HG03378 (cell line): ENCODE results near the gene C5.

Source experiments
- ATAC-seq: cut with Tn5 transposase; IDR thresholded peaks from one replicate; pipeline ENCODE4 v1.9.1; 2021; ENCODE audit warnings: mild to moderate bottlenecking, moderate library complexity; ENCODE audit not compliant: unreplicated experiment

Gene C5

GRCh38 chr9:120914396-120914795 lies 135.7 kb downstream of the C5 start:
- no peak for ATAC-seq

GRCh38 chr9:120913647-120914264 lies 136.3 kb downstream of the C5 start:
- no peak for ATAC-seq

- no peak for ATAC-seq
Observed at GRCh38 chr9:120912958-120913646, 137.0 kb downstream of the C5 start.

GRCh38 chr9:120911295-120911837 lies 138.7 kb downstream of the C5 start:
- ATAC-seq, result no peak

GRCh38 chr9:120910643-120911042 lies 139.4 kb downstream of the C5 start:
- no peak for ATAC-seq

GRCh38 chr9:120909904-120910303 lies 140.2 kb downstream of the C5 start:
- no peak for ATAC-seq

- no peak for ATAC-seq
Observed at GRCh38 chr9:120905315-120906164, 144.5 kb downstream of the C5 start.

GRCh38 chr9:120904978-120905301 lies 145.1 kb downstream of the C5 start:
- ATAC-seq, result no peak

- ATAC-seq, result no peak
Observed at GRCh38 chr9:120904061-120904977, 145.8 kb downstream of the C5 start.

GRCh38 chr9:120902569-120903535 lies 147.2 kb downstream of the C5 start:
- no peak for ATAC-seq
